Eye (tissue), 1 donor: ENCODE data around the gene H2BK1.

Experiments used
- DNase-seq: peaks from one replicate; pipeline ENCODE4 v3.0.0-alpha.2; 2015

H2BK1 gene

DNA sequence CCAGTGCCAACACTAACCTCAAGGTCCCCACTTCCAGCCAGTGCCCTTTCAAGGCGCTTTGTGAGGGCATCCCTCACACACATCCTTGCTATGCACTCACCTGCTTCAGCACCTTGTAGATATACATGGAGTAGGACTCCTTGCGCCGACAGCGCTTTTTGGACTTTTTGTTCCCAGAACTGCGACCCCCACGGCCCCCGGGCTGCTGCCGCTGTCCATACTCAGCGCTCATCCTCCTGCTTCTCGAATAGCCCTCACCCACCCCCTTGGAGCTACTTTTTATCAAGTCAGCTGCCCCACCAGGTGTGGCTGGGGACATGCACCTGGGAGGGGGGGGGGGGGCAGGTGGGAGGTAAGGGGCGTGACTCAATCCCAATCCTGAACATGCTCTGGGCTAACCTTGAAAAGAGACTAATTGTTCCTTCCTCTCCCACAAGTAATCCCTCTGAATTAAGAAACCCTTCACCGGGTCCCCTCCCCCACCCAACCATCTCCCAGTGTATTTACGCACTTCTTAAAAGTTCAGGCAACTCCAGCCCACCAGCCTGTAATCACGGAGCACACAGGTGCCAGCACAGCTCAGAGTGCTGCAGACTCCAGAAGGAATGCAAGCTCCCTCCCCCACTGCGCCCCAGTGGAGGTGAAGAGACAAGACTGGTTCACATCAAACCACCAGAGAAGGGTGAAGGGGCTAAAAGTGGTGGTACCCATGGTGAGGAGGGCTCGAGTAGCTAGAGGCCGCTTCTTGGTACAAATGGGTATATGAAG is at the start of gene H2BK1:
TSS of gene H2BK1 (minus strand) at position 402 of the 768 bp plus-strand sequence. CDS start at position 232, 170 bp downstream.
- no peak for DNase-seq

- DNase-seq: no peak
Measured at GRCh38 chr7:151257990-151258389, 47.7 kb upstream of the H2BK1 start.

- DNase-seq: no peak
Measured at GRCh38 chr7:151256410-151257045, 46.2 kb upstream of the H2BK1 start.

DNA sequence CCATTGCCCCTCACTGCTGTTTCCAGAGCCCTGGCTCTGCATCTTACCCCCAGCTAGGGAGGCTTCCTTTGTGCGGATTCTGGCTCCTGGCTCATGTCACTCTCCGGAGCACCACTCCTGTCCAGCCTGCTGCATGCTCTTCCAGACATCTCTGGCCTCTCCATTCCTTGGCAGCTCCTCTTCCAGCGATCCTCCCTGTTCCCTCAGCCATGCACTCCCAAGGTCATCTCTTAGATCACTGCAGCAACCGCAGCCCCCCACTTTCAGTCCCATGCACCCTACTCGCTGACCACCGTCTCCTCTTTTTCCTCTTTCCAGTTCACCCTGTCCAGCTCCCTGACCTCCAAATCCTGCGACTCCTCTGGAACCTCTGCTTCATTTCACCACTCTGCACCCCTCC is 45.1 kb upstream of the H2BK1 start:
- DNase-seq: no peak

GRCh38 chr7:151254851-151255250 is 44.6 kb upstream of the H2BK1 start:
- no peak for DNase-seq

DNA sequence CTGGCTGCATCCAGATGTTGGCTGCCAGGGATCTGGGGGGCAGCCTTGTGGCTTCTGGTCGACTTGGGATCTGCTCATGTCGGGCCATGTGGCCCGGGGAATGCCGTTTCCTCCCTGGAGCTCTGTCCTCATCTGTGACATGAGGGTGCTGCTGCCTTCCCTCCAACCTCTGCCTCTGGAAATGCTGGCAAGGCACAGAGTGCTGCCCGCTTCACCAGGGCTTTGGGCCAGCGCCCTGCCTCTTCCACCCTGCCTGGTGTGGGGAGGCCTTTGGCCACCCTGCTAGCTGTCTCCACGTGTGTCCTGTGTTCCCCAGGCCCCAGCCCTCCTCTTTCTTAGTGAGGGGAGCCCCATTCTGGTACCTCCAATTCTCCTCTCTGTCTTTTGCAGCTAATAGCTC is 44.0 kb upstream of the H2BK1 start:
- DNase-seq: no peak

DNA sequence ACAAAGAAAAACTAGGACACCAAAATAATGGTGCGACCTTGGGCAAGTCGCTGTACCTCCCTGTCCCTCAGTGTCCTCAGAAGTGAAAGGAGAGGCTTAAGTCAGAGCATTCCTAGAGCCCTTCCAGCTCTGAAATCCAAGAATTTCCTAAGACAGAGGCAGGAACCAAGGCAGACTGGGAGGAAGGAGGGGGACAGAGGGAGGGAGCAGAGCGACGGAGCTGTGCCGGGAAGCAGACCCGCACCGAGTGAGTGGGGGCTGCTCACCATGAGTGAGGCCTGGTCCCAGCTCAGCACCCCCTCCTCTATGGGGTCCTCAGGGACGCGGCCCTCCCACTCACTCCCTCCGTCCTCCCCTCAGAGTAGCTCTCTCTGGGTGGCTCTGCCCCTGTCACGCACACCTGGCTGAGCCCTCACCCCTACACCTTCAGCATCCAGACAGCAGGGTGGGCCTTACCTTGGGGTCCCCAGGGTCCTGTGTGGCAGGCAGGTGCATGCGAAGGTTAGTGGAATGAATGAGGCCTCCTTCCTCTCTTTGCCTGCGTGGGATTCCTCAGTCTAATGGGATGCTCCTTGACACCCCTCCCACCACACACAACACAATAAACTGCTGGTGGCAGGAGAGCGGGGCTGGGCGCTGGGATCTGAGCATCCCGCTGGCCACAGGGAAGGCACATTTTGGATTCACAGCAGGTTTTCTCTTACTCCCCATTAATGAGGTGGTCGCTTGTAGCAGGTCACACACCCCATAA is 42.8 kb upstream of the H2BK1 start:
- DNase-seq: peak; percentile 67

- DNase-seq: no peak
Measured at GRCh38 chr7:151252561-151252835, 42.2 kb upstream of the H2BK1 start.

GRCh38 chr7:151251689-151252560 is 41.6 kb upstream of the H2BK1 start:
- peak; percentile 94 for DNase-seq

GRCh38 chr7:151251328-151251688 is 41.0 kb upstream of the H2BK1 start:
- no peak for DNase-seq

GRCh38 chr7:151250181-151251132 is 40.2 kb upstream of the H2BK1 start:
- no peak for DNase-seq

DNA sequence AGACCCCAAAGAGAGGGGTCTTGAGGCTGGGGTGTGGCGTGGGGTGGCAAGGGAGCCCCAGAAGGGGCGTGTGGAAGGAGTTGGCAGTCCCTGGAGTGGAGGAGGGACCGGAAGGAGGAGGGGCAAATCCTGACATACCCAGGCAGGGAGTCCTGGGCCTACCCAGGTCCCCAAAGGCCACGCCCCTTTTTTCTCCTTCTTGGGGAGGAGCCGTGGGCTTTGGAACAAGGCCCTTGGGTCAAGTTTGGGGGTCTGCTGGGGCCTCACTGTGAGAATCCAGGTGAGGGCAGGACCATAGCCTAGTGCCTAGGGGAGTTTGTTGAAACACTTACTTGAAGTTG is 39.4 kb upstream of the H2BK1 start:
- peak; percentile 73 for DNase-seq

DNA sequence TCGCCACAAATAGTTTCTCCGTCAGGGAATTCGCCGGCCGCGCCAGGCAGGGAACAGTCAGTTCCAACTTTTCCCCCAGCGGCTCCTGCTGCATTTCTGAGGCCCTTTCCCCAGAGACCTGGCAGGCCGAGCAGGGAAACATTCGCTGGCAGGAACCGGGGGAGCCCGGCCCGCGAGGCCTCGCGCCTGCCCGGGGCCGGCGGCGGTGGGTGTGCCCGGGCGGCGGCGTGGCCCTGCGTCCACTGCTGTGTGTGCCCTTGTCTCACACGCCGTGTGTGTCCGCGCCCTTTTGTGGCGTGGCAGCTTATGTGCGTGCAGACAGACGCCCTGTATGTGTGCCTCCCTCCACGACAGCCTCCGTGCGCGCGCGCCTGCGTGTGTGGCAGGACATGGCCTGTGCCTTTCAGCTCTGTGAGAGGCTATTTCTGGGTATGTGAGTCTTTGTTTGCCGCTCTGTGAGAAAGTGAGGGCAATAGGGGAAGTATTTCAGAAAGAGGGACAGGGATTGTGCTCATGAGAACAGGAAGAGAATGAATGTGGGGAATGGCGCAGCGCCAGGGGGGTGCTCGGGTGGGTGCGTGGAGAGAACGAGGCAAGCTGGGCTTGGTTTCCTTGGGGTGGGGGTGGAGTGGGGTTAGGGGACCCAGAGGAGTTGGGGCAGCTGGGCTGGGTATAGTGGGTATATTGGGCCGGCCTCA is 38.9 kb upstream of the H2BK1 start:
- peak; percentile 85 for DNase-seq

- peak; percentile 91 for DNase-seq
Measured at GRCh38 chr7:151248346-151249033, 38.2 kb upstream of the H2BK1 start, which contains the start of gene SMARCD3. TSS of gene SMARCD3 (minus strand) at chr7:151248694. CDS start at chr7:151248562, 132 bp downstream.

GRCh38 chr7:151247611-151248345 is 37.5 kb upstream of the H2BK1 start:
- DNase-seq: peak; percentile 65

DNA sequence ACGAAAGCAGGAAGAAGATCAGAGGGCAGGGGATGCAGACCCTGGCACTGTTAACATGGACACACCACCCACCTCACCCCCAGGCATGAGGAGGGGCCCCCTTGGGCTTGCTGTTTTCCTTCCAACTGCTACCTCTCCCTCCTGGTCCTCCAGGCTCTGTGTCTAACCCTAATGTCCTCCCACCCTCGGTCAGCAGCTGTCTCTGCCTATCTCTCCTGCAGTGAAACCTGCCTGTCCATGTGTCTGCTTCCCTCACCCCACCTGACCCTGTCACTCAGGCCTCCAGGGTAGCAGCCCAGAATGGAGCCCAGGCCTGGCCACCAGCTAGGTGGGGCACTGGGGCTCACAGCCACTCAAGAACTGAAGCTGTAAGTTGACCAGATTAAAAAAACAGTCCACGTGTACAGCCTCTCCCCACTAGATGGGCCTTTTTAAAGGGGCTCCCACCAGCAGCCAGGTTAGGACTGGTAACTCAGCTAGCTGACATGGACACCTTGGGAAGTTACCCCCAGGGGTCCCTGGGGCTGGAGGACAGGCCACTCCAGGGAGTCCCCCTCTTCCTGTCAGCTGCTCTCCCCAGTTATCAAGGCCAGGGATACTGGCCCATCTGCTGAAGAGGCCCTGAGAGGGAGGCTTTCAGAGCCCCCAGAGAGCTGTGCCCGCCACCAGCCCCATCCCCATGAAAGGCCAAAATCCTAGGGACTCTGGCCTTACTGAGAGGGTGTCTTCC is 36.7 kb upstream of the H2BK1 start:
- DNase-seq: peak; percentile 49

GRCh38 chr7:151246102-151246850 is 36.0 kb upstream of the H2BK1 start:
- peak; percentile 25 for DNase-seq

DNA sequence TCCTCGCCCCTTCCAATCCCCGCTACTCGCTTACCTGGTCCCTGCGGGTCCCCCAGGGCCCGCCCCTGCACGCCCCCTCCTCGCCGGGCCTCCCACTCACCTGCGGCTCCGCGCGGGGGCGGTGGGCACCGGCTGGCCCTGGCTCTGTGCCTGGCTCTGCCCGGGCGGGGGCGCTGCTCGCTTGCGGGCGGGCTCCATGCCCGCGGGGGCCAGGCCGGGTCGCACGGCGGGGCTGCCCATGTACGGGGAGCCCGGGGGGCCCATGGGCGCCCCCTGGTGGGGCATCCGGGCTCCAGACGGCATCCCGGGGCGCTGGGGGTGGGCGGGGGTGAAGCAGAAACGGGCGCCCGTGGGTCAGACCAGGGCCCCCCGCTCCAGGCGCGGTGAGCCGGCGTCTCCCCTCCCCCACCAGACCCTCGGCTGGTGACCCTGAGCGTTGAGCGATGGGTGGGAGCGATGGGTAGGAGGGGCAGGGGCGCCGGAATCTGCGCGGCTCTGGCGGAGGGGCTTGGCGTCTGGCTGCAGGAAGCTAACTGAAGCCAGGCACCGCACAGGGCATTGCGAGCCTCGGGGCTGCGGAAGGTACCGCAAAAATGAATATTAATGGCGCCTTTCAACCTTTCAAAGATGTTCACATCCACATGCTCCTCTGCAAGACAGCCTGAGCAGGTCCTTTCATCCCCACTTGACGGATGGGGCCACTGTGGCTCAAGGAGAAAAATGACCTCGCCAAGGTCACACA is 35.2 kb upstream of the H2BK1 start:
- DNase-seq: peak; percentile 67
